Uterus (tissue), 4 donors: ENCODE results near the gene PTPRF. TPM values are rescaled to one million over a fixed set of nuclear protein-coding genes. Genes with fewer than 3 reads are reported as not detected.

ENCODE experiments used
- DNase-seq, 2 donors: peaks; one replicate each; pipeline ENCODE4 v3.0.0-alpha.2; 2019 to 2020
- H3K27ac ChIP-seq, 2 donors: fragments of 200-600 bp; sonication (generic); 1 replicate in 1 of 2; 2 replicates in 1 of 2; pipeline ENCODE4 v1.5.1; 2016 to 2018
- H3K27me3 ChIP-seq, 2 donors: fragments of 200-600 bp; sonication (generic); one replicate each; pipeline ENCODE4 v1.5.1; 2018 to 2019; ENCODE audit warnings: control low read depth in 1 of 2
- H3K36me3 ChIP-seq, 2 donors: fragments of 200-600 bp; sonication (generic); one replicate each; pipeline ENCODE4 v1.5.1; 2019; ENCODE audit warnings: control low read depth in 1 of 2
- H3K4me1 ChIP-seq, 2 donors: fragments of 200-600 bp; sonication (generic); one replicate each; pipeline ENCODE4 v1.5.1; 2018 to 2019; ENCODE audit warnings: control low read depth in 1 of 2
- H3K4me3 ChIP-seq, 2 donors: fragments of 200-600 bp; sonication (generic); 1 replicate in 1 of 2; 2 replicates in 1 of 2; pipeline ENCODE4 v1.5.1; 2018 to 2019; ENCODE audit warnings: mild to moderate bottlenecking in 1 of 2
- H3K9me3 ChIP-seq, 2 donors: fragments of 200-600 bp; sonication (generic); one replicate each; pipeline ENCODE4 v1.5.1; 2019; ENCODE audit warnings: control low read depth in 1 of 2
- POLR2A ChIP-seq, 2 donors: fragments of 450-650 bp; IDR thresholded peaks; one replicate each; pipeline ENCODE4 v1.6.1; 2016; ENCODE audit warnings: antibody characterized with exemption in 2 of 2, mild to moderate bottlenecking in 1 of 2, moderate library complexity in 1 of 2
- intact Hi-C: fragments of 100-400 bp; cut with DNase I; formaldehyde crosslinking; loops from one replicate; pipeline ENCODE4 v1.15.1; 2023; ENCODE audit warnings: low total_unique reads
- total RNA-seq, 4 donors: library from RNA; depleted of rRNA in 3 of 4; stranded (reverse); fragments of >200 nt in 3 of 4; gene quantifications; one replicate each; pipeline versions ENCODE4 v1.1.0 to v1.2.4, GENCODE V29; 2014 to 2023
- TF ChIP-seq, protein P1 (sequence below), 4 experiments: fragments of 200-600 bp in 2 of 4; fragments of 450-650 bp in 2 of 4; sonication (generic) in 2 of 4; IDR thresholded peaks; one replicate each; pipeline ENCODE4 v1.5.1; 2016 to 2019; ENCODE audit warnings: antibody characterized with exemption in 4 of 4, mild to moderate bottlenecking in 2 of 4, moderate library complexity in 1 of 4
- donor health status: DM: yes; HTN: yes; CAD: no.

The PTPRF gene
- total RNA-seq, 4 donors from 2014 or later: 24.7 to 172 (median 124) TPM

DNA sequence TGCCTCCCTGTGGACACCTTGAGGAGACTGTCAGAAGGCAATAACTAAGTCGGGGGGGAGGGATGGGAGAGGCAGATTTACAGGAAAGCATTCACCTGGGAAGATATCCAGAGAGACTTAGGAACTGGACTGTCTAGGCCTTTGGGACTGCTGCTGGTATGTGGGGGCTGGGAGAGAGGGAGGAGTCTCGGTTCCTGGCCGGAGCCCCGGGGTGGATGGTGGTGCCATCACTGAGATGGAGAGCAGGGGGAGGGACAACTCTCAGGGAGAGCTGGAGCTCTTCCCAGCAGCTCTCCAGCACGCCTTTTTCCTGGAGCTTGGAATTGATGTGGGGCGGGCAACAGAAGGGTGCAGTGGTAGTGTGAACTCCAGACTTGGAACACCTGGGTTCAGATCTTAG lies 22.1 kb downstream of the PTPRF start:
- no peaks in the 10 kb centered on the region for H3K36me3 ChIP-seq
- peak; percentile 84 to 88 for DNase-seq
- peak overlapping the region; percentile 69 to 71 for H3K27ac ChIP-seq
- H3K4me1 ChIP-seq: peaks cover 0 to 10% of the 10 kb centered on the region in 2 donors
- H3K4me3 ChIP-seq: no peak overlapping the region
- no peaks in the 10 kb centered on the region for H3K27me3 ChIP-seq
- intact Hi-C loops: no loop called here
- TF ChIP-seq, protein P1, sequence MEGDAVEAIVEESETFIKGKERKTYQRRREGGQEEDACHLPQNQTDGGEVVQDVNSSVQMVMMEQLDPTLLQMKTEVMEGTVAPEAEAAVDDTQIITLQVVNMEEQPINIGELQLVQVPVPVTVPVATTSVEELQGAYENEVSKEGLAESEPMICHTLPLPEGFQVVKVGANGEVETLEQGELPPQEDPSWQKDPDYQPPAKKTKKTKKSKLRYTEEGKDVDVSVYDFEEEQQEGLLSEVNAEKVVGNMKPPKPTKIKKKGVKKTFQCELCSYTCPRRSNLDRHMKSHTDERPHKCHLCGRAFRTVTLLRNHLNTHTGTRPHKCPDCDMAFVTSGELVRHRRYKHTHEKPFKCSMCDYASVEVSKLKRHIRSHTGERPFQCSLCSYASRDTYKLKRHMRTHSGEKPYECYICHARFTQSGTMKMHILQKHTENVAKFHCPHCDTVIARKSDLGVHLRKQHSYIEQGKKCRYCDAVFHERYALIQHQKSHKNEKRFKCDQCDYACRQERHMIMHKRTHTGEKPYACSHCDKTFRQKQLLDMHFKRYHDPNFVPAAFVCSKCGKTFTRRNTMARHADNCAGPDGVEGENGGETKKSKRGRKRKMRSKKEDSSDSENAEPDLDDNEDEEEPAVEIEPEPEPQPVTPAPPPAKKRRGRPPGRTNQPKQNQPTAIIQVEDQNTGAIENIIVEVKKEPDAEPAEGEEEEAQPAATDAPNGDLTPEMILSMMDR (IDR thresholded peaks at IDR 0.05): no peak
- TF ChIP-seq POLR2A (IDR thresholded peaks at IDR 0.05): no peak
- no peaks in the 10 kb centered on the region for H3K9me3 ChIP-seq

DNA sequence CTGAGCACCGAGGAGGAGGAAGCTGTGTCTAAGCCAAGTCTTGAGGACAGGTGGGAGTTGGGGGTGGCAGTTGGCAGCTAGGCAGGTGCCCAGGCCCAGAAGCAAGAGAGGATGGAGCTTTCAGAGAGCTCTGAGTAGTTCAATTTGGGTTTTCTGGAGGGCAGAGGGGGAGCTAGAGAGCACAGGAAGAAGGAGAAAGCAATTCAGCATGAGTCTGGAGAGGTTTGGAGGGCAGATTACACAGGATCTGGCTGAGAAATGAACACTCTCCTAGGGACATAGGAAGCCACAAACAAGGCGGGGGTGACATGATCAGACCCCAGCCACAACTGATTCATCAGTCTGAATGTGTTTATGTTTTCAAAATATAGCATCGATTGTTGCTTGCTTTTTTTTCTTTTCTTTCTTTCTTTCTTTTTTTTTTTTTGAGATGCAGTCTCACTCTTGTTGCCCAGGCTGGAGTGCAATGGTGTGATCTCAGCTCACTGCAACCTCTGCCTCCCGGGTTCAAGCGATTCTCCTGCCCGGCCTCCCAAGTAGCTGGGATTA lies 23.8 kb downstream of the PTPRF start:
- Histone ChIP-seq H3K27ac (peak overlapping the region in 1 of 2 donors; percentile 8), H3K4me1 (peaks cover 0 to 16% of the 10 kb centered on the region in 2 donors)

DNA sequence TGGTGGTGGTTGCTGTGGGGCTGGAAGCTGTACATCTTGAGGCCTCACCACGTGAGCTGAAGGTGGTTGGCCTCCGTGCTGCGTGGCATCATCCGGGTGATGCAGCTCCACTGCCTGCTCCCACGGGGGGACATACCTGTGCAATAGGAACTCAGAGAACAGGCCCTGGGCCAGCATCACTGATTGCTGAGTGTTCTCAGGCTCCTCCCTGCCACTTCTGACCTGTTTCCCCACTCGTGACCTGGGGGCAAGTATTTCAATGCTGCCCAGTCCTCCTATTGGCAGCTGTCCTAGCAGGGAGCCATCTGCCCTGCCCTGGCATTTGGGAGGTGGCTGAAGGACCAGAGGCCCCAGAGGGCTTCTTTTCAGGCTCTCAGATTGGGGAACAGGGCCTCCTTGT lies 26.1 kb downstream of the PTPRF start:
- no peak for DNase-seq
- peak overlapping the region in 1 of 2 donors; percentile 81 for H3K27ac ChIP-seq
- TF ChIP-seq, protein P1 (IDR thresholded peaks at IDR 0.05): no peak
- no peak for TF ChIP-seq POLR2A (IDR thresholded peaks at IDR 0.05)
- H3K36me3 ChIP-seq: no peaks in the 10 kb centered on the region
- H3K4me1 ChIP-seq: peaks cover 0 to 6% of the 10 kb centered on the region in 2 donors
- no peak overlapping the region for H3K4me3 ChIP-seq
- intact Hi-C loops: no loop called here
- H3K27me3 ChIP-seq: no peaks in the 10 kb centered on the region
- no peaks in the 10 kb centered on the region for H3K9me3 ChIP-seq

More for the DNA sequence above, 23.8 kb downstream of the PTPRF start:
- DNase-seq: no peak
- H3K4me3 ChIP-seq: no peak overlapping the region
- TF ChIP-seq POLR2A (IDR thresholded peaks at IDR 0.05): no peak
- TF ChIP-seq, protein P1 (IDR thresholded peaks at IDR 0.05): peak in 2 of 4 experiments; percentile 9 to 17
- no peaks in the 10 kb centered on the region for H3K36me3 ChIP-seq
- H3K9me3 ChIP-seq: no peaks in the 10 kb centered on the region
- no peaks in the 10 kb centered on the region for H3K27me3 ChIP-seq
- intact Hi-C loops: no loop called here

DNA sequence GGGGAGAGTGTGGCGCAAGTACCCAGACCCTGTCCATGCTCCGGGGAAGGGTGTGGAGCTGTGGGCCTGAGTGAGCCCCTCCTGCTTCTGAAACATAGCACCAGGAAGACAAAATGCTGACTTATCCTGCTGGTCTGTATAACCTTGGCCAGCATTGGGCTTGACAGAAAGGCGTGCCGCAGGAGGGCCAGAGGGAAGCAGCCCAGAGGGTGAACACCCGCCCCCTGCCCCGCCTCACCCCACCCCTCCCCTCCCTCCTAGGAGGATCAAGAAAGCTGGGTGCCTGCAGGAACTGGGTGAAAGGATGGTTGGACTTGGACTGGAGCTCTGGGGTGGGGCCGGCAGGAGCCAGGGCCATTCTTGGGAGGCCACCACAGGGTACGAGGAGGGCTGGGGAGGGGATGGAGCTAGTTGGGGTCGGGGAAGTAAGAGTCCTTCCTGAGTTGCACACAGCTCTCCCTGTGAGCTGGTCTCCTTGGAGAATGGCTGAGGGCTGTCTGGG lies 27.1 kb downstream of the PTPRF start:
- H3K27me3 ChIP-seq: no peaks in the 10 kb centered on the region
- H3K9me3 ChIP-seq: no peaks in the 10 kb centered on the region
- H3K36me3 ChIP-seq: no peaks in the 10 kb centered on the region
- peak overlapping the region; percentile 50 to 81 for H3K27ac ChIP-seq
- TF ChIP-seq, protein P1 (IDR thresholded peaks at IDR 0.05): no peak
- no peak for TF ChIP-seq POLR2A (IDR thresholded peaks at IDR 0.05)
- H3K4me3 ChIP-seq: no peak overlapping the region
- intact Hi-C loops: no loop called here
- peaks cover 0 to 6% of the 10 kb centered on the region in 2 donors for H3K4me1 ChIP-seq
- DNase-seq: peak; percentile 35 to 54

DNA sequence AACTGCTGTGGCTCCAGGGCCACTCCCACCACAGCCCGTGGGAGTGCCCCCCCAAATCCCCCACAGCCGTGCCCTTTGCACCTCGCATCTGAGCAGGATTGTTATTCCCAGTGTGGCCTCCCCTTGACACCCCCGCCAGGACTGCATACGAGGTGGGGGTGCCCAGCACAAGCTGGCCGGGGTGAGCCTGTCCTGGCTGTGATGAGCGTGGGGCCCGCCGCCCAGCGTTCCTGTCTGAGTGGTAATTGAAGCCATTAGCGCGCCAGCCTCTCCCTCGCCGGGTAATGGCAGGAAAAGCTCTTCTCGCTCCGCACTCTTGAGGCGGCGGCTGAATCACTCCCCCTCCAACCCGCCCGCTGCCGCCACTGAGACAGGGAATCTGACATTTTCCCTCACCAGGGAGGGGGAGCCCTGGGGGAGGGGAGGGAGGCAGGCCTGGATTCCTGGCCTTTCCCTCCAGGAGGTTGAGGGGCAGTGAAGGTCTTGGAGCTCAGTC lies 27.7 kb downstream of the PTPRF start:
- Histone ChIP-seq H3K27me3 (no peaks in the 10 kb centered on the region), H3K4me1 (peaks cover 0 to 7% of the 10 kb centered on the region in 2 donors), H3K27ac (peak overlapping the region; percentile 50 to 81), H3K36me3 (no peaks in the 10 kb centered on the region), H3K9me3 (no peaks in the 10 kb centered on the region), H3K4me3 (no peak overlapping the region)
- DNase-seq: peak; percentile 70 to 74
- TF ChIP-seq POLR2A (IDR thresholded peaks at IDR 0.05): no peak
- TF ChIP-seq, protein P1 (IDR thresholded peaks at IDR 0.05): no peak
- intact Hi-C loops: no loop called here
